ENCODE measurements around the gene SH2D5. TPM values are rescaled to one million over a fixed set of nuclear protein-coding genes. Genes with fewer than 3 reads are reported as not detected.
"Not testable (repeated sequence)": the region's sequence is repeated elsewhere in the genome, so short reads cannot be mapped to it uniquely, and the experiment has no call there.

Gene SH2D5
- total RNA-seq, 1 donor from 2014 or later = 0.26 TPM

DNA sequence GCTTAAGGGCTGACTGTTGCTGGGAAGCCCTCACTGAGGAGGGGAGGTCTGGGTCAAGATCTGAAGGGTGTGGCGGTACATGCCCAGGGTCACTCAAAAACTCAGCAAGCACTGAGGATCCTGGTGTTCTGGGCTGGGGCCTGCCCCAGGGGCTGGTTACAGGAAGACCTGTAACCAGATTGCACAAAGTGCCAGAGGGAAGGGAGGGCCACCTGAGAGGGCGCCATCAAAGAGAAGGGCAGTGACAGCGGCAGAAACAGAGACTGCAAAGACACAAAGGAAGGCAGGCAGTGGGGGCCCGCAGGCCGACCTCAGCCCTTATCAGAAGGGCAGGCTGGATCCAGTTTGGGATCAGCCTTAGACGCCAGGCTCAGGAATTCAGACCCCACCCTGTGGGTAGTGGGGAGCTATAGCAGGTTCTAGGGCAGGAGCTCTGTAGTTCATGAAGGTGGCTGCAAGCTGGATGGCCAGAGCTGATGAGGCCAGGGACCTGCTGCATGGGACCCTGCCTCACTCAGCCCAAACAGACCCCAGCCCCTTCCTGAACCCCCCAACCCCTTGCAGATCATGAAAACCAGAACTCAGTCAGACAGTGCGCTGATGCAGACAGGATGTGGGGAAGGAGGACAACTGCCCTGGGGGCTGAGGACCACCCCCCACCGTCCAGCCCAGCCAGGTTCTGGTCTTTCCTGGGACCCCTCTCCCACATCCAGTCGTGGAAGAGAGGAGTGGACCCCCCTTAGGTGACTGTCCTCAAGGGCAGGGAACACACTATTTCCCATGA lies 3.9 kb downstream of the SH2D5 start:
- DNase-seq (ENCODE audit: low read depth in 2 of 2) = no peak

DNA sequence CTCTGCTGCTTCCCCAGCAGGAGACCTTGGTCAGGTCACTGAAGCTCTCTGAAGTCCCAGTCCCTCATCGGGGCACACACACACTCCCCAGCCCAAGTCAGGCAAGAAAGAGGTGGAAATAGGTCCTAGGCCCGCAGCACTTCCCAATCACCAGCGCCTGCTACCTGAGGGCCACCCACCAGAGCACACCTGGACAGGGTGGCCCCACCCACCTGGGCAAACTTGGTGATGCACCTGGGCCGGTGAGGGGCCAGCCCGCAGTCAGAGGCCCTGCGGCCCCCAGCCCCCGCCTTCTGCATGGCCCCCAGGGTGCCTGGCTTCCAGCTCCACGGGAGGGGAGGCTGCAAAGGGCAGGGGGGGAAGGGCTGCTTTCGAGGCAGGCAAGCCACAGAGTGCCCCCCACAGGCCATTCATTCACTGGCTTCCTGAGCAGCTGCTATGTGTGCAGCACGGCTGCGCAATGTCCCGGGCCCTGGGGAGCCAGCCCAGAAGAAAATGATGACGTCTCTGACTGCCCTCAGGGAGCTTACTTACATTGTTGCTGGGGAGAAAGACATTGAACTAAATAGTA lies 4.7 kb downstream of the SH2D5 start:
- peak in 1 of 2 donors; percentile 22 for DNase-seq (ENCODE audit: low read depth in 2 of 2)

GRCh38 chr1:20726932-20727745 lies 5.4 kb downstream of the SH2D5 start:
- DNase-seq (ENCODE audit: low read depth in 2 of 2) = no peak

- DNase-seq (ENCODE audit: low read depth in 2 of 2) = no peak
Measured at GRCh38 chr1:20726118-20726911, 6.2 kb downstream of the SH2D5 start.

DNA sequence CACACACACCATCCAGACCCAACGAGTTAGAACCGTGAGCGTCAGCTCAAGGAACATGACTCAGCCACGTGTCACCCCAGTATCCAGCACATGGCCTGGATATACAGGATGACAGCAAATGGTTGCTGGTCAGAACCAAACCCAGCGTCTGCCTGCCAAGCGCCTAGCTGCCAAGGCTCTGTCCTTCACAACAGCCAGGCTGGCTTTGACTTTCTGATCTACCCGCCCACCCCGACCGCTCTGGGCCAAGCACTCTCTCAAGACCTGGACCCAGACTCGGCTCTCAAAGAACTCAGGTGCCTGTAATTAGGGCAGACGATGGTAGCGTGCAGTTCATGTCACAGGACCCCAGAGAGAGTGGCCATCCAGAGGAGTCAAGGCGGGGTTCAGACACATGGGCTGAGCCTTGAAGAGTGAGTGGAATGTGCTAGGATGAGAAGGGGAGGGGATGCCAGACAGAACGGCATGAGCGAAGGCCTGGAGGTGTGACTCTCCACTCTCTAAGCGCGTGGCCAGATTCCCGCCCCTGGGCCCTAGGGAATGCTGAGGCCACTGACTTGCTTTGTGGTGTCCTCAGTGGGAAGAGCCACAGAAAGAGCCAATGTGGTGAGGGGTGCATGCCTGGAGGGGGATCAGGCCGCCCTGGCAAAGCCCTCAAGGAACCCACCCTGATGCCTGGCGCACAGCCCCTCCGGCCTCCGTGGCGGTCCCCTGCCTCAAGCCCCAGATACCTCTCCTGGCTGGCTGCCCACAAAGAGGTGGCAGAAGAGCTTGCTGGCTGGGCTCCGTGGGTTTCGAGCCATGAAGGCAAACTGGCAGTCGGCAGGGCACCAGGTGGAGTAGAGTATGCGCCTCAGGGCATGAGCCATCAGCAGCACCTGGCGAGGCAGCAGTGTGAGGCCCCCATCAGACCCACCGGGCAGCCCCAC lies 7.0 kb downstream of the SH2D5 start:
- DNase-seq (ENCODE audit: low read depth in 2 of 2) = peak in 1 of 2 donors; percentile 18

GRCh38 chr1:20724364-20725188 lies 7.9 kb downstream of the SH2D5 start:
- no peak for DNase-seq (ENCODE audit: low read depth in 2 of 2)

- DNase-seq (ENCODE audit: low read depth in 2 of 2) = no peak
Measured at GRCh38 chr1:20723537-20724363, 8.8 kb downstream of the SH2D5 start.

GRCh38 chr1:20723159-20723536 lies 9.4 kb downstream of the SH2D5 start:
- DNase-seq (ENCODE audit: low read depth in 2 of 2) = no peak

GRCh38 chr1:20721117-20722061 lies 11.1 kb downstream of the SH2D5 start:
- no peak for DNase-seq (ENCODE audit: low read depth in 2 of 2)

GRCh38 chr1:20720631-20721091 lies 11.8 kb downstream of the SH2D5 start:
- no peak for DNase-seq (ENCODE audit: low read depth in 2 of 2)

GRCh38 chr1:20719871-20720620 lies 12.5 kb downstream of the SH2D5 start:
- DNase-seq (ENCODE audit: low read depth in 2 of 2) = no peak

- no peak for DNase-seq (ENCODE audit: low read depth in 2 of 2)
Measured at GRCh38 chr1:20719261-20719660, 13.2 kb downstream of the SH2D5 start.

GRCh38 chr1:20718343-20718882 lies 14.1 kb downstream of the SH2D5 start:
- DNase-seq (ENCODE audit: low read depth in 2 of 2) = not testable (repeated sequence)

DNA sequence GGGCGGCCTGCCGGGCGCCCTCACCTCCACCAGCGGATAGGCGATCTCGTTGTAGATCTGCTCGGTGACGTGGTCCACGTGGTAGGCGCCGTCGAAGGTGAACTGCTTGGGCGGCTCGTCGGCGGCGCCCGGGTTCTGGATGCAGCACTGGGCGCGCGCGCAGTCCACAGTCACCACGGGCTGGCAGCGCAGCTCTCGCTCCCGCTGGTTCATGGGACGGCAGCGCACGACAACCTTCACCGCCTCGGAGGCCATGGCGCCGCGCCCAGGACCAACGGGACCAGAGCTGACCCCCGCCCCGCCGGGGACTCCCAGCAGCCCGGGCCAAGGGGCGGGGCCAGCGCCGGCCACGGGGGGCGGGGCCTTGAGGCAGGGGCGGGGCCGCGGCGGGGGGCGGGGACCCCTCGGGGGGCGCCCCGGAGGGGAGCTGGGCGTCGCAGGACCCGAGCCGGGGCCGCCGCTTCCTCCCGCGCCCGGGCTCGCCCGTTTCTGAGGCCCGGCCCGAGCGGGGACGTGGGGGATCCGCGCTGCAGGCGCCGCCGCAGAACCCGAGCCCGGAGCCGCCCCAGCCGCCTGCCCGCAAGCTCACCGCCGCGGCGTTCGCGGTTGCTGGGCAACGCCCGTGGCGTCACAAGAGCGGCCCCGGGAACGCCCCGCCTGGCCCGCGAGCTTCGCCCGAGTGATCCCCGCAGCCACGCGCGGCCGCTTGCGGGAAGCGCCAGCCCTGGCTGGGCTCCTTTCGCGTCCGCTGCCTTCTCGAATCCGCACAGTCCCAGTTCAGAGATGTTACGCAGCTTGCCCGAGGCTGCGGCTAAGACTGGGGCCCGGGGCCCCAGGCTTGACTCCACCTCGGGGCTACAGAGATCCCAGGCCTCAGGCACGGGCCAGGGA lies 14.8 kb downstream of the SH2D5 start, which contains the start of gene KIF17:
TSS of gene KIF17 (minus strand) at position 556 of the 891 bp plus-strand sequence. CDS start at position 255, 301 bp downstream.
- DNase-seq (ENCODE audit: low read depth in 2 of 2) = peak in 1 of 2 donors; percentile 75

DNA sequence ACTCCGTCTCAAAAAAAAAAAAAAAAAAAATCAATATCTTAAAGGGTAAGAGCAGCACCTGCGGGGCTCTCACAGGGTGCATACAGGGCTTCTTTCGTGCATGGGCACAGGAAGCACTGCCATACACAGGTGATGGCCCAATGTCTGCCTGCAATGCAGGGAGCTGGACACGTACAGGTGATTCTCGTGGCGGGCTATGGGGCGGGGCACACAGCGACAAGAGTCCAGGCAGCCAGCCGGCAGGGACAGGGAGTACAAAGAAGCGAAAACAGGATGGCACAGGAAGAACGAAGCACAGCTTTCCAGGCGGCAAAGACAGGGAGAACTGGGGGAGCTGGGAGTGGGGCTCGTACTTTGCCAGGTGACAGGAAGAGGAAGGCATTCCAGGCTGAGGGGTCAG lies 16.3 kb downstream of the SH2D5 start:
- DNase-seq (ENCODE audit: low read depth in 2 of 2) = no peak
